ENCODE results near the gene VN1R2.
"Not testable (repeated sequence)": the region's sequence is repeated elsewhere in the genome, so short reads cannot be mapped to it uniquely, and the experiment has no call there.

The VN1R2 gene, protein sequence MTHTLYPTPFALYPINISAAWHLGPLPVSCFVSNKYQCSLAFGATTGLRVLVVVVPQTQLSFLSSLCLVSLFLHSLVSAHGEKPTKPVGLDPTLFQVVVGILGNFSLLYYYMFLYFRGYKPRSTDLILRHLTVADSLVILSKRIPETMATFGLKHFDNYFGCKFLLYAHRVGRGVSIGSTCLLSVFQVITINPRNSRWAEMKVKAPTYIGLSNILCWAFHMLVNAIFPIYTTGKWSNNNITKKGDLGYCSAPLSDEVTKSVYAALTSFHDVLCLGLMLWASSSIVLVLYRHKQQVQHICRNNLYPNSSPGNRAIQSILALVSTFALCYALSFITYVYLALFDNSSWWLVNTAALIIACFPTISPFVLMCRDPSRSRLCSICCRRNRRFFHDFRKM

DNA sequence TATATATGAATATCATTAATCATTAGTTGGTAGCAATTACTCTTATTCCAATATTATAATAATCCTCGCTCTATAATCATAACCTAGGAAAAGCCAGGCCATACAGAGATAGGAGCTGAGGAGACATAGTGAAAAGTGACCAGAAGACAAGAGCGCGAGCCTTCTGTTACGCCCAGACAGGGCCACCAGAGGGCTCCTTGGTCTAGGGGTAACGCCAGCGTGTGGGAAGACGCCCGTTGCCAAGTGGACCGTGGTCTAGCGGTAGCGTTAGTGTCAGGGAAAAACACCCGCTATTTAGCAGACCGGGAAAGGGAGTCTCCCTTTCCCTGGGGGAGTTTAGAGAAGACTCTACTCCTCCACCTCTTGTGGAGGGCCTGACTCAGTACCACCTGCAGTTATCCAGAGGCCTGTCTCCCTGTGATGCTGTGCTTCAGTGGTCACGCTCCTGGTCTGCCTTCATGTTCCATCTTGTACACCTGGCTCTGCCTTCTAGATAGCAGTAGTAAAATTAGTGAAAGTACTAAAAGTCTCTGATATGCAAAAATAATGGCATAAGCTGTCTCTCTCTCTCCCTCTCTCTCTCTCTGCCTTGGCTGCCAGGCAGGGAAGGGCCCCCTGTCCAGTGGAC lies at the start of gene VN1R2:
VN1R2 (plus strand) TSS at position 578 of the 628 bp plus-strand sequence. CDS start 84 bp downstream, outside the sequence.
- not testable (repeated sequence) for DNase-seq

DNA sequence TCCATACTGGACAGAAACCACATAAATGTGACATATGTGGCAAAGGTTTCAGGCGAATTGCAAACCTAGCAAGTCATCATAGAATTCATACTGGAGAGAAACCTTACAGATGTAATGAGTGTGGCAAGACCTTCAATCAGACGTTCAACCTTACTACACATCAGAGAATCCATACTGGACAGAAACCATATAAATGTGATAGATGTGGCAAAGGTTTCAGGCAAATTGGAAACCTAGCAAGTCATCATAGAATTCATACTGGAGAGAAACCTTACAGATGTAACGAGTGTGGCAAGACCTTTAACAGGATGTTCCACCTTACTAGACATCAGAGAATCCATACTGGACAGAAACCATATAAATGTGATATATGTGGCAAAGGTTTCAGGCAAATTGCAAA lies 46.5 kb upstream of the VN1R2 start:
- not testable (repeated sequence) for DNase-seq

DNA sequence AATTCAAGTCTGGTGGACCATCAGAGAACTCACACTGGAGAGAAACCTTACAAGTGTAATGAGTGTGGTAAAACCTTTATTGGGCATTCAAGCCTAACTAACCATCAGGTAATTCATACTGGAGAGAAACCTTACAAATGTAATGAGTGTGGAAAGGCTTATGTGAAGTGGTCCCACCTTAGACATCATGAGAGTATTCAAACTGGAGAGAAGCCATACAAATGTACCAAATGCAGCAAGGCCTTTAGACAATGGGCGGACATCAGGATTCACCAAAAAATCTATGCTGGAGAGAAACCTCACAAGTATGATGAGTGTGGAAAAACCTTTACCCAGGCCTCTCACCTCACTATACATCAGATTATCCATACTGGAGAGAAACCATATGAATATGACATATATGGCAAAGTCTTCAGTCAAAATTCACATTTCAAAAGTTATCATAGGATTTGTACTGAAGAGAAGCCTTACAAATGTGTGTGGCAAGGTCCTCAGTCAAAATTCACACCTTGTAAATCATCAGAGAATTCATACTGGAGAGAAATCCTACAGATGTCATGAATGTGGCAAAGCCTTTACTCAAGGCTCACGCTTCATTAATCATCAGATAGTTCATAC lies 45.3 kb upstream of the VN1R2 start:
- no peak for DNase-seq

DNA sequence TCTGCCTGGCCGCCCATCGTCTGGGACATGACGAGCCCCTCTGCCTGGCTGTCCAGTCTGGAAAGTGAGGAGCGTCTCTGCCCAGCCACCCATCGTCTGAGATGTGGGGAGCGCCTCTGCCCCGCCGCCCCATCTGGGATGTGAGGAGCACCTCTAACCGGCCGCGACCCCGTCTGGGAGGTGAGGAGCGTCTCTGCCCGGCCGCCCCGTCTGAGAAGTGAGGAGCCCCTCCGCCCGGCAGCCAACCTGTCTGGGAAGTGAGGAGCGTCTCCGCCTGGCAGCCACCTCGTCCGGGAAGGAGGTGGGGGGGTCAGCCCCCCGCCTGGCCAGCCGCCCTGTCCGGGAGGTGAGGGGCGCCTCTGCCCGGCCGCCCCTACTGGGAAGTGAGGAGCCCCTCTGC lies 35.4 kb upstream of the VN1R2 start:
- DNase-seq = not testable (repeated sequence)

DNA sequence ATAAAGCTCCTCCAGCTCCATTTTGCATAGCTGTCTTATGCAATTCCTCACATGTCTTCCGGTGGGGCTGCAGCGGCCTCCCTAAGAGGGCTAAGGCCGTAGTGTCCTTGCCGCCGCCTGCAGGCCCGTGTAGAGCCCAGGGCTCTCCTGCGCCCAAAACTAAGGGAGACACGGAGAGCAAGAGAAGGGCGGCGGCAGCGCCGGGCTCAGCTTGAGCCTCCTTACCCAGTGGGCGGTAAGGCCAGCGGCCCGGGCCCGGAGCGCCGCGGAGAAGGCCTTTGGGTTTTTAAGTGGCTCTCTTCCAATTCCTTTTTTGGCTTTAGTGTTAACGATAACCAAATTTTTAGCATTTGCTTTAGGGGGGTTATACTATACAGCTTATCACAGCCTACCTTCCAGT lies 33.5 kb upstream of the VN1R2 start:
- DNase-seq = no peak

DNA sequence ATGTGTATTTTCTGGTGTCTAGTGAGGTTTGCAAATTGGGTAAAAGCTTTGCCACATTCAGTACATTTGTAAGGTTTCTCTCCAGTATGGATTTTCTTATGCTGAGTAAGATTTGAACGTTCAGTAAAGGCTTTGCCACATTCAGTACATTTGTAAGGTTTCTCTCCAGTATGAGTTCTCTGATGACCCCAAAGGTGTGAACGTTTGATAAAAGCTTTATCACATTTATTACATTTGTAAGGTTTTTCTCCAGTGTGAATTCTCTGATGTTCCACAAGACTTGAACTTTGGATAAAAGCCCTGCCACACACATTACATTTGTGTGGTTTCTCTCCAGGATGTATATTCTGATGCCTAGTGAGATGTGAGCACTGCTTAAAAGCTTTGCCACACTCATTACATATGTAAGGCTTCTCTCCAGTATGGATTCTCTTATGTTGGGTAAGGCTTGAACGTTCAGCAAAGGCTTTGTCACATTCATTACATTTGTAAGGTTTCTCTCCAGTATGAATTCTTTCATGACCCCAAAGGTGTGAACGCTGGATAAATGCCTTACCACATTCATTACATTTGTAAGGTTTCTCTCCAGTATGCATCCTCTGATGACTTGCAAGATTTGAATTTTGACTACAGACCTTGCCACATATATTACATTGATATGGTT lies 20.8 kb upstream of the VN1R2 start:
- no peak for DNase-seq

DNA sequence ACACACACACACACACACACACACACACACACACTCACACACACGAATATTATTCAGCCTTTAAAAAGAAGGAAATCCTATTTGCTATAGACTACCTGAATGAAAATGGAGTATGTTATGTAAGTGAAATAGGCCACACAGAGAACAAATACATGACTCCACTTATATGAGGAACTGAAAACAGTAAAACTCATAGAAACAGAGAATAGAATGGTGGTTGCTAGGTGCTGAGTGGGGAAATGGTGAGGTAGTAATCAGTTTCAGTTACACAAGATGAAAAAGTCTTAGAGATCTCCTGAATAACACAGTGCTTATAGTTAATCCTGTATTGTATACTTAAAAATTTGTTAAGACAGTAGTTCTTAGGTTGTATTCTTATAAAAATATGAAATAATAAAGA lies 11.6 kb upstream of the VN1R2 start:
- no peak for DNase-seq

DNA sequence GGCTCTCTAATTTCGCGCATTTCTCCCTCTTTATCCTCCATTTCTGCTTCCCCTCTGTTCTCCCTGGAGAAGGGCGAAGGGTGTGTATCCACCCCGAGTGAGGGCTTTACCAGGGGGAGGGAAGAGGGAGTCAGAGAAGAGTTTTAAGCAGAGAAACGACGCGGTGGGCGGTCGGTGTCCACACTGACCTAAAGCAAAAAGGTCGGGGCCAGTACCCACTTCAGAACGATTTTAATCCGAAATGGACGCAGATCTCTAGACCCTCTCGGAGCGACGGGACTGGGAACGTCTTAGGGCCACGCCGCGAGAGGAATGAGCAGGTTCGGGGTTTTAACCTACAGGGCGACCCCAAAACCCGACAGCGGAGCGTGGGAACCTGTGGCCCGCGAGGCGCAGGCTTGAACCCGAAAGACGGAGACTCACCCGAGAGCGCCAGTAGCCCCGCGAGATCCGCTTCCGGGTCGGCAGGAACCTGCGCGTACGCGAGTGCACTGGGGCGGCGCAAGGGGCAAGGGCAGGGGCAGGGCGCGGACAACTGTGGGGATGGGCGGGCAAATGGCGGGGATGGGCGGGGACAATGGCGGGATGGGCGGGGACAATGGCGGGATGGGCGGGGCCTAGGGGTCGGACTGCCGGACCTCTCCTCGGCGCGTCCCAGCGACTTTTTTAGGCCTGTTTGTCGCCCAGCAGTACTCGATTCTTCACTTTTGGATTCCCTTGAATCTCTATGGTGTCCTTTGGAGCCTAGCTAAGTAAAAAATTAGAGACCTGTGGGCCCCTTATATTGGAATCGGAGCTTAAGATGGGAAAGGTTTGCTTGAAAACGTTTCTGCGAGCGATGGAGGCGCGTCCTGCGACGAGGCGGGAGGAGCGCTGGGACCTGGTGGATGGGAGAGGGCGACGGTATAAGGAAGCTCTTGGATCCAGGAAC lies 3.4 kb upstream of the VN1R2 start, which contains the start of gene ZNF677:
ZNF677 (minus strand) TSS at position 463 of the 931 bp plus-strand sequence. CDS start 3,323 bp downstream, outside the sequence.
- DNase-seq = peak; percentile 89

DNA sequence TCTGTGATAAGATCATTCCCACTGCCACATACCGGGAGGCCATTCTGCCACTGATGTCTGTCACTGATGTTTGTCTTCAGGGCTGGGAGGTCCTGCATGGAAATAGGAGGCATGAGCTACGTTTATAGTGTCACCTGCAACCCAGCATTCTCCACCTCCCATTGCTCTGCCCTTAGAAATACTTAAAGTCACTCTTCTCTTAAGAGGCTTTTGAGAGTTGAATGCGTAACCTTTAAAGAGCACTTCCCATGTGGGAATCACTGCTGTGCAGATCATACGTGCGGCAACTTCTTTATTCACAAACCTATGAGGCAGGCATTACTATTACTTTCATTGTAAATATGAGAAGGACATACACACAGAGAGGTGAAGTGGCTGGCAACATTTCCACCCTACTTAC lies 9.5 kb downstream of the VN1R2 start, which contains the start of gene VN1R4:
VN1R4 (minus strand) TSS at position 101 of the 400 bp plus-strand sequence; CDS start at position 43, 58 bp downstream.
- not testable (repeated sequence) for DNase-seq

DNA sequence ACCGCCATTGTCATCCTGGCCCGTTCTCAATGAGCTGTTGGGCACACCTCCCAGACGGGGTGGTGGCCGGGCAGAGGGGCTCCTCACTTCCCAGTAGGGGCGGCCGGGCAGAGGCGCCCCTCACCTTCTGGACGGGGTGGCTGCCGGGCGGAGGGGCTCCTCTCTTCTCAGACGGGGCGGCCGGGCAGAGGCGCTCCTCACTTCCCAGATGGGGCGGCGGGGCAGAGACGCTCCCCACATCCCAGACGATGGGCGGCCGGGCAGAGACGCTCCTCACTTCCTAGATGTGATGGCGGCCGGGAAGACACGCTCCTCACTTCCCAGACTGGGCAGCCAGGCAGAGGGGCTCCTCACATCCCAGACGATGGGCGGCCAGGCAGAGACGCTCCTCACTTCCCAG lies 11.8 kb downstream of the VN1R2 start:
- DNase-seq = not testable (repeated sequence)

DNA sequence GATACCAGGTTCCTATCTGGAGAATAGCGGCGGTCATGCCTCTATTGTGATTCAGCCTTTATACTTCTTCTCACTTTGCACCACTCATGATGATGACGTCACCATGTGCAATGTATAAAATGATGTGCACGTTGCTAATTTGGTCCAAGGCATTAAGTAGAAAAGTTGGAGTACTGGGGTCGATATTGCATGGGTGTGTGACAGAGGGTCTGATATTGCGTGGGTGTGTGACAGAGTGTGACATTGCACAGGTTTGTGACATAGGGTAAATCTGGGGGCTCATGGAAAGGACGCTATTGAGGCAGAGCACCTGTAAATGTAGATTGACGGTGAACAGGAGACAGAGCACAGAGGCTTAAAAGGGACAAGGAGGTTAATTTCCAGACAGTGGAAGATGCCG lies 14.0 kb downstream of the VN1R2 start:
- no peak for DNase-seq

DNA sequence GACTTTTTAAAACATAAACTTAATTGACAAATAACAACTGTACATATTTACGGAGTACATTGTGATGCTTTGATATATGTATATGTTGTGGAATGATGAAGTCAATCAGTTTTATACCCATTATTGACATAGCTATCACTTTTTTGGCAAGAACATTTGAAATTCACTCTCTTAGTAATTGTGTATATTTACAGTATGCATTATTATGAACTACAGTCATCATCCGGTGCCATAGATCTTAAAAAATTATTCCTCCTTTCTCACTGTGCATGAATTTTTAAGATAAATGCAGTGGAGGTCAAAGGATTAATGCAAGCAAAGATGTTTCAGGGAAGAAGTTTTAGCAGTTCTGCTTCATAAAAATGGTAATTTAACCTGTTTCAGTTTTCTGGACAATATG lies 17.4 kb downstream of the VN1R2 start:
- DNase-seq = no peak

DNA sequence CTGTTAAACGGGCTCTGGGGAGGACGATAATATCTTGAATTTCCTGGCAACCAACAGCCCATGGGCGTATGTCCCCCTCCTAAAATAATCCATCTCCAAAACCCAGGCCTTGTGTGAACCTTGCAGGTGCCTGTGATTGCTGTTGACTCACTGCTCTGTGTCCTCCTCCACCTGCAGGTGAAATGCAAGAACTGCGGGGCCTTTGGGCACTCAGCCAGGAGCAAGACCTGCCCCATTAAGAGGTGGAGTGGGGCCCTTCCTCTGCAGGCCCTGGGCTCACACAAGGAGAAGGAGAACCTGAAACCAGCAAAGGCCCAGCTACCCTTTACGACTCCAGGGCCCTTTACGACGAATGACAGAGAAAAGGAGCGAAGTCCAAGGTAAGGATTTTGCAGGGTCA lies 23.9 kb downstream of the VN1R2 start:
- not testable (repeated sequence) for DNase-seq

DNA sequence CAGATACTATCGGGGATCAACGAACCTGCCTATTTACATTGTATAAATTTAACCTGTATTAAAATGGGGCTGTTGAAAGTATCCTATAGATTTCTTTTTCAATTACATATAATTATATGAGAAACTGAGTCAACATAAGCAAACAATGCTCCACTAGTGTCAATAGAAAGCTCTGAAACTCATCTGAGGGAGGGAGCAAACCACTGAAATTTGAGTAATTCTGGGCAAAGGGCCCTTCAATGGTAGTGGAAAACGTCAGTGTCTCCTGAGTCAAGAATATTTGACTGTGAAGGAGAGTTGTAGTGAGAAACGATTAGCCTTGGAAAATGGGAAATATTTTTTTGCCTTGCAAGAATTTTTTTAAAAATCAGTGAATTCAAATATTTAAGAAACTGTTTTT lies 27.0 kb downstream of the VN1R2 start:
- DNase-seq = no peak

DNA sequence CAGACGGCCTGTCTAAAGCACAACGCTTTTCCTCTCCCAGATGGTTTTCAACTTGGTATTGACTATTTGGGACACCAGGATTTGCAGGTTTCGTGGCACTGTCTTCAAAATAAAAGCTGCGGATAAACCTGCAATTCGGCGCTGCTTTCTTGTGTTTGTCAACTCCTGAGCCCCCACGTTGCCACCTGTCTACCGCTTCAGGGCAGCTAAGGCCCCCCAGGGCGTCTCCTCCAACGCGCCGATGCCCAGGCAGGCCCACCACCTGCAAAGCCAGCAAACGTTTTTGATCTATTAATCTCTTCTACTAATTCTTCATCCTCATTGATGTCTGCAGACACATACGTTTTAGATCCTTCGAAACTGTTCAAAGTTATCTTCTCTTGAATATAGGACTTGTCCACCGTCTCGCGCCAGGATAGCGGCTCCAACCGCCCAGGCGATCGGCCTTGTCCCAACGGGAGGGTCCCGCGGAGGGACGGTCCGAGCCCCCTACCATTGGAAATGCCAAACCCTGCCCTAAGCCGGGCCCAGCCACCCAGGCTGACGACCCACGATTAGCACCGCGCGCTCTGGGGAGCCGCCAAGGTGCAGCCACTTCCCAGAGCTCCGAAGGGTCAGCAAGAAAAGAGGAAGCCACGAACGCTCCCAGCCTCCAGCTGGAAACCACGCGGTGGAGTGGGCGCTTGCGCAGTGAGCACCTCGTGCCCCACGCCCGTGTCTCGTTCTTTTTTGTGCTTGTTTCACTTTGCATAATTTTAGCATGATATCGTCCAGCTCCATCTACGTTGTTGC lies 32.9 kb downstream of the VN1R2 start:
- DNase-seq = no peak

DNA sequence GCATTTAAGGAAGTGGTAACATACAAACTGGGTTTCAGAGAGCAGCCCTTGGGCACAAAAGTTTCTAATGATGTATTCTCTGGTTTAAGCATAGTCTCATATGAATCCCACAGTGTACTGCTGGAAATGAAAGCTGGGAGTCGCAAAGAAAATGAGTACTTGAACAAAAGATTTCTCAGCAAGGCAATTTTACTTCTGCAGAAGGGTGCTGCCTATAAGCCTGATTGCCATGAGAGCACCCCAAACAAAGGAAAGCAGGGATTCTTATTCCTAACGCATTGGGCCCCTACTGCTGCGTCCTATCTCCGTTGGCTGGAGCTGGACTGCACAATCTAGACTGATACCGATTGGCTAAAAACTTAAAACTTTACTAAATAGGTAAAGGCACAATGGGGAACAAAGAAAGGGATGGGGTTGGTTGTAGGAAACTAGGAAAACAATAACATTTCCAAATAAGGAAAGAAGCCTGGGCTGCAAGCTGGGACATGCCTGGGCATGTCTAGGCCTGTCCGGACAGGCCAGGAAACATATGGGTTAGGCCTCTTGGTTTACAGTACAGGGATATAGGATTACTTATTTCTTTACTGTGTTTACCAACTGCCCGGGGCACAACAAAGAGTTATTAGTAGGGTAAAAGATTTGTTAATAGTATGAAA lies 36.8 kb downstream of the VN1R2 start:
- no peak for DNase-seq

DNA sequence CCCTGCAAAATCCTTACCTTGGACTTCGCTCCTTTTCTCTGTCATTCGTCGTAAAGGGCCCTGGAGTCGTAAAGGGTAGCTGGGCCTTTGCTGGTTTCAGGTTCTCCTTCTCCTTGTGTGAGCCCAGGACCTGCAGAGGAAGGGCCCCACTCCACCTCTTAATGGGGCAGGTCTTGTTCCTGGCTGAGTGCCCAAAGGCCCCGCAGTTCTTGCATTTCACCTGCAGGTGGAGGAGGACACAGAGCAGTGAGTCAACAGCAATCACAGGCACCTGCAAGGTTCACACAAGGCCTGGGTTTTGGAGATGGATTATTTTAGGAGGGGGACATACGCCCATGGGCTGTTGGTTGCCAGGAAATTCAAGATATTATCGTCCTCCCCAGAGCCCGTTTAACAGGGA lies 43.2 kb downstream of the VN1R2 start:
- DNase-seq = not testable (repeated sequence)

DNA sequence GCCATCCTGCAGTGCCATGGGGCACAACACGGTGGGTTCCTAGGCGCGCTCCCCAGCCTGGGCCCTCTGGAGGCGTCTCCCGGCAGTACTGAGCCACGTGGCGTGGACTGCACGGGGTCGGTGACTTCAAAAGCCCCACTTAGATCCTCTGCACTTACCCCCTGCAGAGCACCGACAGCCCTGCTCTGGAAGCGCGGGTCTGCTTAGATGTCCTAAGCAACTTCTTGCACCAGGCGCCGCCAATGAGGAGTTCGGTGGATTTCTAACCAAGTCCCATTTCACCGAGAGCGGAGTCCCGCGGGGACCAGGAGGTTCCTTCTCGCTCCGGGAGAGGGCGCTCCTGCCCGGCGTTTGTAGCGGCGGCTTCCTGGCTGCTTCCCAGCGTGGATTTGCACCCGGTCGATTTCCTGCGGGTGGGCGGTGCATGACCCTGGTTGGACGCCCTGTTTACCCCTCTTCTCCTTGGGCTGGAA lies 50.3 kb downstream of the VN1R2 start:
- no peak for DNase-seq

Data from fibroblast of skin of right biceps (primary cell).